Measurements from ENCODE around the gene ADCY5.

ADCY5 gene

GRCh38 chr3:123481071-123481470, 32.2 kb upstream of the ADCY5 start:
- no peak for TF ChIP-seq FOXP2 (optimal IDR thresholded peaks at IDR 0.05; ENCODE audit: borderline replicate concordance, extremely low read depth, extremely low read length, insufficient read depth)
- no peak for TF ChIP-seq TAF1 (IDR thresholded peaks at IDR 0.05; ENCODE audit: borderline replicate concordance, insufficient read depth, low read length)
- no peak for TF ChIP-seq REST (IDR thresholded peaks at IDR 0.05; ENCODE audit: insufficient read depth in 1 of 2, low read depth in 2 of 2, low read length in 2 of 2)
- TF ChIP-seq SIN3A (IDR thresholded peaks at IDR 0.05; ENCODE audit: borderline replicate concordance, insufficient read depth, low read length) = no peak
- no peak for TF ChIP-seq POLR2AphosphoS5 (IDR thresholded peaks at IDR 0.05; ENCODE audit: low read depth, low read length)

- TF ChIP-seq SIN3A (IDR thresholded peaks at IDR 0.05; ENCODE audit: borderline replicate concordance, insufficient read depth, low read length) (no peak), FOXP2 (optimal IDR thresholded peaks at IDR 0.05; ENCODE audit: borderline replicate concordance, extremely low read depth, extremely low read length, insufficient read depth) (no peak), POLR2AphosphoS5 (IDR thresholded peaks at IDR 0.05; ENCODE audit: low read depth, low read length) (no peak), REST (IDR thresholded peaks at IDR 0.05; ENCODE audit: insufficient read depth in 1 of 2, low read depth in 2 of 2, low read length in 2 of 2) (no peak), TAF1 (IDR thresholded peaks at IDR 0.05; ENCODE audit: borderline replicate concordance, insufficient read depth, low read length) (no peak)
These were observed 31.5 kb upstream of the ADCY5 start for GRCh38 chr3:123480428-123480827.

- TF ChIP-seq REST (IDR thresholded peaks at IDR 0.05; ENCODE audit: insufficient read depth in 1 of 2, low read depth in 2 of 2, low read length in 2 of 2) (no peak), SIN3A (IDR thresholded peaks at IDR 0.05; ENCODE audit: borderline replicate concordance, insufficient read depth, low read length) (no peak), POLR2AphosphoS5 (IDR thresholded peaks at IDR 0.05; ENCODE audit: low read depth, low read length) (no peak), TAF1 (IDR thresholded peaks at IDR 0.05; ENCODE audit: borderline replicate concordance, insufficient read depth, low read length) (no peak), FOXP2 (optimal IDR thresholded peaks at IDR 0.05; ENCODE audit: borderline replicate concordance, extremely low read depth, extremely low read length, insufficient read depth) (no peak)
These were observed 31.0 kb upstream of the ADCY5 start for GRCh38 chr3:123479891-123480290.

- TF ChIP-seq TAF1 (IDR thresholded peaks at IDR 0.05; ENCODE audit: borderline replicate concordance, insufficient read depth, low read length) (no peak), FOXP2 (optimal IDR thresholded peaks at IDR 0.05; ENCODE audit: borderline replicate concordance, extremely low read depth, extremely low read length, insufficient read depth) (no peak), SIN3A (IDR thresholded peaks at IDR 0.05; ENCODE audit: borderline replicate concordance, insufficient read depth, low read length) (no peak), POLR2AphosphoS5 (IDR thresholded peaks at IDR 0.05; ENCODE audit: low read depth, low read length) (no peak), REST (IDR thresholded peaks at IDR 0.05; ENCODE audit: insufficient read depth in 1 of 2, low read depth in 2 of 2, low read length in 2 of 2) (no peak)
These were observed 29.4 kb upstream of the ADCY5 start for GRCh38 chr3:123478314-123478713.

All from PFSK-1 (cell line).